Erythroblast (primary cell): ENCODE measurements around the gene SIX2.

Source experiments
- GATA1 ChIP-seq: IDR thresholded peaks from 2 replicates; pipeline ENCODE4 v1.6.1; 2011; ENCODE audit warnings: low read depth, mild to moderate bottlenecking, control low read depth, low read length, moderate library complexity
- POLR2A ChIP-seq: IDR thresholded peaks from 2 replicates; pipeline ENCODE4 v1.6.1; 2011; ENCODE audit warnings: mild to moderate bottlenecking, low read length

DNA sequence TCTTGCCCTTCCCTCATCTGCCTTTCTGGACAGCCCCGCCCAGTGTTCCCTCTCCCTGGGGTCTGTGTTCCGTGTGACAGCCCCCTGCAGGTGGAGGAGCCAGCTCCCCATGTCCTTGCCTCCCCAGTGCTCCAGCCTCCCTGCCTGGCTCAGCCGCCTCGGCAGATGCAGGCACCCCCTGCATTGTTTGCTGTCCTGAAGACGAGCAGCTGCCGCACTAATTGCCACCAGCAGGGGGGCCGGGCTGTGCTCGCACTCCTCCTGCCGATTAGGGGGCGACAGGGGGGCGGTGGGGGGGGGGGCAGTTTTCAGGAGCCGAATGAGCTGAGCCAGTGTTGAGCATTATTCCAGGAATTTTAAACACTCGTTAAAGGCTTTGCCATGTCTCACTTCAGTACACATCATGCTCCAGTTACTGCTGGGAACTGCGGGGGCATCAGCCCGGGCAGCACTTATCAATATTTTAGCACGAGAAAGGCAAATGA is 44.5 kb downstream of the SIX2 start:
- TF ChIP-seq POLR2A = no peak
- TF ChIP-seq GATA1 = no peak
